ENCODE results near the gene CNTNAP5. TPM values are rescaled to one million over a fixed set of nuclear protein-coding genes. Genes with fewer than 3 reads are reported as not detected.

The CNTNAP5 gene
- total RNA-seq, 1 donor from 2014 or later = 22.0 TPM

GRCh38 chr2:124264551-124265091, 239.5 kb downstream of the CNTNAP5 start:
- peaks cover 10% of the 10 kb centered on the region for H3K4me1 Mint-ChIP-seq (ENCODE audit: low read depth, unreplicated experiment)
- H3K9me3 Mint-ChIP-seq (ENCODE audit: unreplicated experiment) = peaks cover 2% of the 10 kb centered on the region
- no peak overlapping the region for H3K4me3 Mint-ChIP-seq (ENCODE audit: unreplicated experiment)
- no peaks in the 10 kb centered on the region for H3K27me3 Mint-ChIP-seq (ENCODE audit: unreplicated experiment)
- H3K27ac Mint-ChIP-seq (ENCODE audit: unreplicated experiment) = peak overlapping the region; percentile 62
- no peaks in the 10 kb centered on the region for H3K36me3 Mint-ChIP-seq (ENCODE audit: unreplicated experiment)
- no peak for TF ChIP-seq CTCF (IDR thresholded peaks at IDR 0.05; ENCODE audit: partially characterized antibody, unreplicated experiment)
- no peak for DNase-seq

GRCh38 chr2:124267794-124268193, 242.7 kb downstream of the CNTNAP5 start:
- peaks cover 2% of the 10 kb centered on the region for H3K9me3 Mint-ChIP-seq (ENCODE audit: unreplicated experiment)
- TF ChIP-seq CTCF (IDR thresholded peaks at IDR 0.05; ENCODE audit: partially characterized antibody, unreplicated experiment) = no peak
- H3K4me3 Mint-ChIP-seq (ENCODE audit: unreplicated experiment) = no peak overlapping the region
- H3K27me3 Mint-ChIP-seq (ENCODE audit: unreplicated experiment) = no peaks in the 10 kb centered on the region
- no peak for DNase-seq
- no peak overlapping the region for H3K27ac Mint-ChIP-seq (ENCODE audit: unreplicated experiment)
- H3K4me1 Mint-ChIP-seq (ENCODE audit: low read depth, unreplicated experiment) = peaks cover 10% of the 10 kb centered on the region
- H3K36me3 Mint-ChIP-seq (ENCODE audit: unreplicated experiment) = no peaks in the 10 kb centered on the region

GRCh38 chr2:124269348-124269747, 244.3 kb downstream of the CNTNAP5 start:
- peaks cover 10% of the 10 kb centered on the region for H3K4me1 Mint-ChIP-seq (ENCODE audit: low read depth, unreplicated experiment)
- H3K27ac Mint-ChIP-seq (ENCODE audit: unreplicated experiment) = no peak overlapping the region
- H3K4me3 Mint-ChIP-seq (ENCODE audit: unreplicated experiment) = no peak overlapping the region
- no peak for TF ChIP-seq CTCF (IDR thresholded peaks at IDR 0.05; ENCODE audit: partially characterized antibody, unreplicated experiment)
- DNase-seq = no peak
- no peaks in the 10 kb centered on the region for H3K36me3 Mint-ChIP-seq (ENCODE audit: unreplicated experiment)
- no peaks in the 10 kb centered on the region for H3K27me3 Mint-ChIP-seq (ENCODE audit: unreplicated experiment)
- no peaks in the 10 kb centered on the region for H3K9me3 Mint-ChIP-seq (ENCODE audit: unreplicated experiment)

- peaks cover 5% of the 10 kb centered on the region for H3K4me1 Mint-ChIP-seq (ENCODE audit: low read depth, unreplicated experiment)
- no peak for TF ChIP-seq CTCF (IDR thresholded peaks at IDR 0.05; ENCODE audit: partially characterized antibody, unreplicated experiment)
- no peak for DNase-seq
- H3K27ac Mint-ChIP-seq (ENCODE audit: unreplicated experiment) = no peak overlapping the region
- H3K9me3 Mint-ChIP-seq (ENCODE audit: unreplicated experiment) = no peaks in the 10 kb centered on the region
- H3K36me3 Mint-ChIP-seq (ENCODE audit: unreplicated experiment) = peaks cover 8% of the 10 kb centered on the region
- H3K27me3 Mint-ChIP-seq (ENCODE audit: unreplicated experiment) = no peaks in the 10 kb centered on the region
- H3K4me3 Mint-ChIP-seq (ENCODE audit: unreplicated experiment) = no peak overlapping the region
These were observed 247.3 kb downstream of the CNTNAP5 start for GRCh38 chr2:124272261-124272841.

- Mint-ChIP-seq H3K4me1 (ENCODE audit: low read depth, unreplicated experiment) (no peaks in the 10 kb centered on the region), H3K4me3 (ENCODE audit: unreplicated experiment) (no peak overlapping the region), H3K27ac (ENCODE audit: unreplicated experiment) (no peak overlapping the region), H3K27me3 (ENCODE audit: unreplicated experiment) (peaks cover 1% of the 10 kb centered on the region), H3K36me3 (ENCODE audit: unreplicated experiment) (no peaks in the 10 kb centered on the region), H3K9me3 (ENCODE audit: unreplicated experiment) (no peaks in the 10 kb centered on the region)
- no peak for TF ChIP-seq CTCF (IDR thresholded peaks at IDR 0.05; ENCODE audit: partially characterized antibody, unreplicated experiment)
- DNase-seq = no peak
These were observed 256.5 kb downstream of the CNTNAP5 start for GRCh38 chr2:124281541-124281940.
